Right lobe of liver (tissue), 6 donors: ENCODE measurements around the gene SLC25A51. TPM values are rescaled to one million over a fixed set of nuclear protein-coding genes. Genes with fewer than 3 reads are reported as not detected.

Experiments
- ATAC-seq, 4 donors: fragments of 200-7000 bp; cut with Tn5 transposase; one replicate each; pipeline ENCODE4 v1.9.1; 2020; ENCODE audit warnings: mild to moderate bottlenecking in 4 of 4, moderate library complexity in 4 of 4
- DNase-seq, 3 donors: peaks; one replicate each; pipeline ENCODE4 v3.0.0-alpha.2; 2020
- H3K27ac ChIP-seq, 3 donors: fragments of 200-600 bp; one replicate each; pipeline ENCODE4 v1.8.0; 2022
- H3K27me3 ChIP-seq, 2 donors: fragments of 200-600 bp; one replicate each; pipeline ENCODE4 v1.8.0; 2022
- H3K36me3 ChIP-seq, 4 donors: fragments of 200-600 bp; sonication (generic) in 1 of 4; one replicate each; pipeline versions ENCODE4 v1.5.1 to v1.8.0; 2017 to 2022; ENCODE audit warnings: control low read depth in 1 of 4
- H3K4me1 ChIP-seq, 4 donors: fragments of 200-600 bp; sonication (generic) in 1 of 4; one replicate each; pipeline versions ENCODE4 v1.5.1 to v1.8.0; 2017 to 2022; ENCODE audit warnings: control low read depth in 1 of 4
- H3K4me3 ChIP-seq, 3 donors: fragments of 200-600 bp; one replicate each; pipeline ENCODE4 v1.8.0; 2022
- H3K9me3 ChIP-seq, 4 donors: fragments of 200-600 bp; sonication (generic) in 1 of 4; one replicate each; pipeline versions ENCODE4 v1.5.1 to v1.8.0; 2017 to 2022; ENCODE audit warnings: control low read depth in 1 of 4
- CTCF ChIP-seq, 4 donors: fragments of 200-600 bp in 3 of 4; fragments of 450-650 bp in 1 of 4; IDR thresholded peaks; one replicate each; pipeline versions ENCODE4 v1.5.1 to v1.8.0; 2016 to 2022; ENCODE audit warnings: antibody characterized with exemption in 4 of 4, mild to moderate bottlenecking in 2 of 4
- POLR2A ChIP-seq: fragments of 450-650 bp; IDR thresholded peaks from one replicate; pipeline ENCODE4 v1.6.1; 2017; ENCODE audit warnings: antibody characterized with exemption, mild to moderate bottlenecking
- WGBS: methylation state at CpG from one replicate; pipeline ENCODE4 v1.1.6; 2018; ENCODE audit warnings: low coverage, low lambda C conversion rate; ENCODE audit not compliant: insufficient coverage; ENCODE audit errors: missing lambda C conversion rate; 5-methylcytosine and 5-hydroxymethylcytosine counted together
- intact Hi-C, 2 donors: fragments of 100-400 bp; cut with DNase I; formaldehyde crosslinking; loops; one replicate each; pipeline versions ENCODE4 v1.11.2 to v1.14.1; 2022
- total RNA-seq, 6 experiments: library from RNA; depleted of rRNA in 2 of 6; stranded (reverse); fragments of >200 nt in 2 of 6; fragmentation: NEBNext Ultra II Directional in 3 of 6; extraction: Animal tissue kit (Norgen Biotek cat#: 25700) in 3 of 6; gene quantifications; one replicate each; pipeline versions ENCODE4 v1.1.0 to v1.2.4, GENCODE V29; 2016 to 2023
- donor health status: DM: no; HTN: yes; CAD: no.
- donor health status: DM: no; HTN: no; CAD: no.
- donor health status: DM: no; HTN: no; CAD: no.
- donor health status: DM: no; HTN: yes; CAD: no.
- donor health status: DM: no; HTN: yes; CAD: no.

Gene SLC25A51
- total RNA-seq, 6 experiments from 2014 or later, result 5.4 to 10.1 (median 7.9) TPM

GRCh38 chr9:37870081-37870798 is 33.7 kb downstream of the SLC25A51 start:
- H3K27me3 ChIP-seq, result no peaks in the 10 kb centered on the region
- WGBS, result 100% methylated on average over 5 of the region's 5 CpGs
- no peaks in the 10 kb centered on the region for H3K9me3 ChIP-seq
- TF ChIP-seq POLR2A (no peak), CTCF (IDR thresholded peaks at IDR 0.05) (no peak)
- no peaks in the 10 kb centered on the region for H3K4me1 ChIP-seq
- no peak overlapping the region for H3K4me3 ChIP-seq
- ATAC-seq (no peak), DNase-seq (no peak)
- intact Hi-C loops, result no loop called here
- H3K27ac ChIP-seq, result no peak overlapping the region
- H3K36me3 ChIP-seq, result no peaks in the 10 kb centered on the region

DNA sequence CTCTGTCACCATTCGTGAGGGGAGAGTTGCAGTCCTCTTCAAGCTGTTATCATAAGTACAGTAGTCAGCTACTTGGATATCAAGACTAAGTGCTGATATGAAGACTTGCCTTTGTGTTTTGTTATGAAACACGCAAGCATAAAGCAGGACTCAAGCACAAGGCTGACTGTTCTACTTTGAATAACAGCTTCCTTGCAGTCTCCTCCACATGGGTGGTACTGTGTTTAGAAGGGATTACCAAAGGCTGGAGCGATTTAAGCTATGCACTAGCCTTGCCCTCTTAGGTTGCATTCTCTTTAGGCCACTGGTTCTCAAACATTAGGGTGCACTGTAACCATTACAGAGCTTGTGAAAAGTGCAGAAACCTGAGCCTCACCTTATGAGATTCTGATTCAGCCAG is 41.4 kb downstream of the SLC25A51 start:
- WGBS, result 95% methylated on average over 2 of the region's 3 CpGs
- H3K27me3 ChIP-seq, result no peaks in the 10 kb centered on the region
- intact Hi-C loops, result no loop called here
- no peak for ATAC-seq
- no peaks in the 10 kb centered on the region for H3K4me1 ChIP-seq
- DNase-seq, result no peak
- peaks cover 0 to 34% (median 11%) of the 10 kb centered on the region in 4 donors for H3K36me3 ChIP-seq
- no peaks in the 10 kb centered on the region for H3K9me3 ChIP-seq
- H3K4me3 ChIP-seq, result no peak overlapping the region
- no peak overlapping the region for H3K27ac ChIP-seq
- TF ChIP-seq CTCF (IDR thresholded peaks at IDR 0.05) (no peak), POLR2A (no peak)

DNA sequence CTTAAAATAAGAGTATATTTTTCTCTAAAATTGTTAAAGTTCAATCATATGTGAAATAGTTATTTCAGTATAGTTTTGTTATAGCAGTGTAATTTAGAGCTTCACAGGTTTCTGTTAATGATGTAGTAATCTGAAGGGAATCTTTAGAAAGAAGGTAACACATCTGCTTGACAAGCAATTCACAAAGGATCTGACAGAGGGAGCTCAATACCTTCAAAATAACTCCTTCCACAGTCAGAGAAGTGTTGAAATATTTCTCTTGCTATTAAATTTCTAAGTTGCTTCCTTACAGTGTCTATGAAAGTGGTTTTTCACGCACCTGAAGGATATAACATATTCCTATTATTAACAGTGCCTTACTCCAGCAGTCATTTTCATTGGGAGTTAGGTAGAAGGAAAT is 44.9 kb downstream of the SLC25A51 start:
- no peak for DNase-seq
- peak in 1 of 4 donors; percentile 10 for TF ChIP-seq CTCF (IDR thresholded peaks at IDR 0.05)
- TF ChIP-seq POLR2A, result no peak
- no peaks in the 10 kb centered on the region for H3K9me3 ChIP-seq
- peak in 1 of 4 donors; percentile 16 for ATAC-seq
- 88% methylated on average over 1 of the region's 1 CpG for WGBS
- H3K4me1 ChIP-seq, result no peaks in the 10 kb centered on the region
- H3K27ac ChIP-seq, result no peak overlapping the region
- H3K36me3 ChIP-seq, result peaks cover 0 to 41% (median 11%) of the 10 kb centered on the region in 4 donors
- H3K27me3 ChIP-seq, result no peaks in the 10 kb centered on the region
- intact Hi-C loops, result no loop called here
- H3K4me3 ChIP-seq, result no peak overlapping the region

GRCh38 chr9:37856551-37856950 is 47.4 kb downstream of the SLC25A51 start:
- ATAC-seq (no peak), DNase-seq (no peak)
- Histone ChIP-seq H3K9me3 (no peaks in the 10 kb centered on the region), H3K36me3 (peaks cover 0 to 33% (median 9%) of the 10 kb centered on the region in 4 donors), H3K27me3 (no peaks in the 10 kb centered on the region), H3K27ac (no peak overlapping the region), H3K4me3 (no peak overlapping the region), H3K4me1 (no peaks in the 10 kb centered on the region)
- no peak for TF ChIP-seq POLR2A
- TF ChIP-seq CTCF (IDR thresholded peaks at IDR 0.05), result no peak
- intact Hi-C loops, result no loop called here
- WGBS, result 100% methylated on average over 1 of the region's 1 CpG
